Right lobe of liver (tissue), 4 donors: ENCODE measurements around the gene OPALIN.

Experiments used
- POLR2A ChIP-seq: fragments of 450-650 bp; IDR thresholded peaks from one replicate; pipeline ENCODE4 v1.6.1; 2017; ENCODE audit warnings: antibody characterized with exemption, mild to moderate bottlenecking
- TF ChIP-seq, protein P1 (sequence below), 4 donors: fragments of 200-600 bp in 3 of 4; fragments of 450-650 bp in 1 of 4; IDR thresholded peaks; one replicate each; pipeline versions ENCODE4 v1.5.1 to v1.8.0; 2016 to 2022; ENCODE audit warnings: antibody characterized with exemption in 4 of 4, mild to moderate bottlenecking in 2 of 4
- donor health status: DM: no; HTN: no; CAD: no.
- donor health status: DM: no; HTN: no; CAD: no.
- donor health status: DM: no; HTN: yes; CAD: no.

DNA sequence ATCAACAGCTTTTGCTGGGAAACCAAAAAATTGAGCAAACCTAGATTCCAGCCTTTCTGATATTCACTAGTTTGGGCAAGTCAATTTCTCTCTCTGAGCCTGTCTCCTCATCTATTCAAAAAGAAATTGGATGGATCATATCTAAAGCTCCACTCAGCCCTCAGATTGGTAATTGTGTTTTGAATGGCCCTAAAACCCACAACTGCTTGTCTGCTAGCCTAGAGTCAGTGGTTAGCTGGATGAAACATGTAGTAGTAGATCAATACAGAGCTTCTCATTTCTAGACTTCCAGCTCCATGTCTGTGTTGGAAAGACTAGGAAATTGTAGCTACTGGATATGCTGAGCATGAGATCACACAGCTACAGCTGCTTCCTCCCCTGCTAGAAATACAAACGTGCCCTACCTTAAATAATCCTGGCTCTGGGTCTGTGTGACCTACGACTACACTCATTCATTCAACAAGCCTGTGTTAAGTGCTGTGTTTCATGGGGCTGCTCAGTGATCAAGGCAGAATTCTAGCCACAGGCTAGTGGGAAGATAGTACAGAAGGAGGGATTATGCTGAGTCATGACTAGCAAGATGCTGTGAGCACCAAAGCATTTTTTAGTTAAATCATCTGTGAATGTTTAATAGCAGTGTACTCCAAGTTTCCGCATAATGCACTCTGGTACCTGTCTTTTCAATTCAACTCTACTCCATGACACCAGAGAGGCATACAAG lies 38.9 kb downstream of the OPALIN start:
- TF ChIP-seq, protein P1, sequence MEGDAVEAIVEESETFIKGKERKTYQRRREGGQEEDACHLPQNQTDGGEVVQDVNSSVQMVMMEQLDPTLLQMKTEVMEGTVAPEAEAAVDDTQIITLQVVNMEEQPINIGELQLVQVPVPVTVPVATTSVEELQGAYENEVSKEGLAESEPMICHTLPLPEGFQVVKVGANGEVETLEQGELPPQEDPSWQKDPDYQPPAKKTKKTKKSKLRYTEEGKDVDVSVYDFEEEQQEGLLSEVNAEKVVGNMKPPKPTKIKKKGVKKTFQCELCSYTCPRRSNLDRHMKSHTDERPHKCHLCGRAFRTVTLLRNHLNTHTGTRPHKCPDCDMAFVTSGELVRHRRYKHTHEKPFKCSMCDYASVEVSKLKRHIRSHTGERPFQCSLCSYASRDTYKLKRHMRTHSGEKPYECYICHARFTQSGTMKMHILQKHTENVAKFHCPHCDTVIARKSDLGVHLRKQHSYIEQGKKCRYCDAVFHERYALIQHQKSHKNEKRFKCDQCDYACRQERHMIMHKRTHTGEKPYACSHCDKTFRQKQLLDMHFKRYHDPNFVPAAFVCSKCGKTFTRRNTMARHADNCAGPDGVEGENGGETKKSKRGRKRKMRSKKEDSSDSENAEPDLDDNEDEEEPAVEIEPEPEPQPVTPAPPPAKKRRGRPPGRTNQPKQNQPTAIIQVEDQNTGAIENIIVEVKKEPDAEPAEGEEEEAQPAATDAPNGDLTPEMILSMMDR (IDR thresholded peaks at IDR 0.05) = no peak
- no peak for TF ChIP-seq POLR2A
